Osteoblast (primary cell): ENCODE data around the gene NPTN. TPM values are rescaled to one million over a fixed set of nuclear protein-coding genes. Genes with fewer than 3 reads are reported as not detected.
A peak's percentile ranks its signal among the peaks of the same experiment; 100 is the strongest.

ENCODE experiments used
- DNase-seq: peaks from one replicate; pipeline ENCODE4 v3.0.0; 2011; ENCODE audit warnings: low spot score, mixed read lengths; ENCODE audit not compliant: insufficient read length; ENCODE audit errors: missing footprints
- H2AFZ ChIP-seq: 2 replicates; pipeline ENCODE4 v1.6.0; 2011; ENCODE audit warnings: mild to moderate bottlenecking, low read length
- H3K27ac ChIP-seq: 2 replicates; pipeline ENCODE4 v1.5.1; 2011; ENCODE audit warnings: mild to moderate bottlenecking, low read depth, low read length, moderate library complexity
- H3K27me3 ChIP-seq: 2 replicates; pipeline ENCODE4 v1.6.0; 2012; ENCODE audit warnings: mild to moderate bottlenecking, control low read depth, inconsistent platforms, low read length, moderate library complexity; ENCODE audit not compliant: insufficient read depth
- H3K36me3 ChIP-seq: 2 replicates; pipeline ENCODE4 v1.5.1; 2011; ENCODE audit warnings: mild to moderate bottlenecking, low read length, control low read depth, moderate library complexity; ENCODE audit not compliant: insufficient read depth
- H3K4me1 ChIP-seq: 2 replicates; pipeline ENCODE4 v1.5.1; 2011; ENCODE audit warnings: mild to moderate bottlenecking, low read length, control low read depth, moderate library complexity; ENCODE audit not compliant: insufficient read depth
- H3K4me2 ChIP-seq: 2 replicates; pipeline ENCODE4 v1.6.0; 2011; ENCODE audit warnings: mild to moderate bottlenecking, low read length; ENCODE audit not compliant: insufficient read depth
- H3K4me3 ChIP-seq: fragments of 200-600 bp; sonication (generic); 3 replicates; pipeline ENCODE4 v1.5.1; 2012; ENCODE audit warnings: mild to moderate bottlenecking, low read length, inconsistent platforms; ENCODE audit not compliant: insufficient read depth
- H3K79me2 ChIP-seq: 2 replicates; pipeline ENCODE4 v1.6.0; 2012; ENCODE audit warnings: mild to moderate bottlenecking, low read length, control low read depth, inconsistent platforms; ENCODE audit not compliant: insufficient read depth
- H3K9me3 ChIP-seq: 2 replicates; pipeline ENCODE4 v1.5.1; 2011; ENCODE audit warnings: low read depth, low read length, control low read depth
- H4K20me1 ChIP-seq: 2 replicates; pipeline ENCODE4 v1.6.0; 2012; ENCODE audit warnings: mild to moderate bottlenecking, low read length, control low read depth; ENCODE audit not compliant: insufficient read depth
- CTCF ChIP-seq: IDR thresholded peaks from 2 replicates; pipeline ENCODE4 v1.5.1; 2011; ENCODE audit warnings: mild to moderate bottlenecking, low read depth, low read length, moderate library complexity; ENCODE audit errors: extremely low read depth
- total RNA-seq: library from RNA; depleted of rRNA; stranded (reverse); fragments of >200 nt; gene quantifications from 2 replicates; pipeline ENCODE4 v1.2.3, GENCODE V29; 2012

NPTN gene
- total RNA-seq, 1 donor = 130 TPM

GRCh38 chr15:73633991-73634495, 854 bp upstream of the NPTN start:
- H3K27ac ChIP-seq = peak overlapping the region; percentile 89

GRCh38 chr15:73632670-73633058, 525 bp downstream of the NPTN start:
- DNase-seq = no peak
- Histone ChIP-seq H4K20me1 (peaks cover 30% of the 10 kb centered on the region), H3K4me2 (peak overlapping the region; percentile 85), H2AFZ (no peak overlapping the region), H3K27me3 (no peaks in the 10 kb centered on the region), H3K9me3 (no peaks in the 10 kb centered on the region), H3K4me3 (peak overlapping the region; percentile 85), H3K36me3 (no peaks in the 10 kb centered on the region), H3K79me2 (peaks cover 52% of the 10 kb centered on the region), H3K4me1 (peaks cover 52% of the 10 kb centered on the region), H3K27ac (peak overlapping the region; percentile 67)
- no peak for TF ChIP-seq CTCF

More at GRCh38 chr15:73633991-73634495, 854 bp upstream of the NPTN start:
- H3K79me2 ChIP-seq = peaks cover 38% of the 10 kb centered on the region
- H3K27me3 ChIP-seq = no peaks in the 10 kb centered on the region
- peak overlapping the region; percentile 75 for H3K4me2 ChIP-seq
- peak overlapping the region; percentile 9 for H2AFZ ChIP-seq
- peaks cover 27% of the 10 kb centered on the region for H4K20me1 ChIP-seq
- no peaks in the 10 kb centered on the region for H3K36me3 ChIP-seq
- peak overlapping the region; percentile 69 for H3K4me3 ChIP-seq
- peaks cover 49% of the 10 kb centered on the region for H3K4me1 ChIP-seq
- no peaks in the 10 kb centered on the region for H3K9me3 ChIP-seq
- no peak for TF ChIP-seq CTCF
- DNase-seq = peak; percentile 90

- H3K4me2 ChIP-seq = peak overlapping the region; percentile 85
- no peak for TF ChIP-seq CTCF
- H3K27me3 ChIP-seq = no peaks in the 10 kb centered on the region
- H3K36me3 ChIP-seq = no peaks in the 10 kb centered on the region
- H3K9me3 ChIP-seq = no peaks in the 10 kb centered on the region
- peaks cover 34% of the 10 kb centered on the region for H4K20me1 ChIP-seq
- H3K4me1 ChIP-seq = peaks cover 50% of the 10 kb centered on the region
- peak; percentile 79 for DNase-seq
- no peak overlapping the region for H2AFZ ChIP-seq
- peak overlapping the region; percentile 67 for H3K27ac ChIP-seq
- peaks cover 57% of the 10 kb centered on the region for H3K79me2 ChIP-seq
- peak overlapping the region; percentile 85 for H3K4me3 ChIP-seq
Measured at GRCh38 chr15:73631915-73632669, 1.1 kb downstream of the NPTN start.

- Histone ChIP-seq H2AFZ (no peak overlapping the region), H4K20me1 (peaks cover 44% of the 10 kb centered on the region), H3K79me2 (peaks cover 69% of the 10 kb centered on the region), H3K4me1 (peaks cover 45% of the 10 kb centered on the region), H3K4me2 (peak overlapping the region; percentile 85), H3K27ac (peak overlapping the region; percentile 44), H3K36me3 (no peaks in the 10 kb centered on the region), H3K27me3 (no peaks in the 10 kb centered on the region), H3K4me3 (peak overlapping the region; percentile 85), H3K9me3 (no peaks in the 10 kb centered on the region)
- TF ChIP-seq CTCF = no peak
- no peak for DNase-seq
Measured at GRCh38 chr15:73630921-73631362, 2.2 kb downstream of the NPTN start.
